Measurements from ENCODE around the gene AXDND1. TPM values are rescaled to one million over a fixed set of nuclear protein-coding genes. Genes with fewer than 3 reads are reported as not detected.
"Not testable (repeated sequence)": the region's sequence is repeated elsewhere in the genome, so short reads cannot be mapped to it uniquely, and the experiment has no call there.

Gene AXDND1
- polyA plus RNA-seq, 3 donors from 2014 or later, result not detected

- H3K27ac Mint-ChIP-seq, result no peak overlapping the region
- H3K9me3 Mint-ChIP-seq, result no peaks in the 10 kb centered on the region
- no peaks in the 10 kb centered on the region for H3K27me3 Mint-ChIP-seq (ENCODE audit: low read depth in 3 of 3)
- H3K36me3 Mint-ChIP-seq, result peaks cover 19 to 44% (median 33%) of the 10 kb centered on the region in 3 donors
- H3K4me3 Mint-ChIP-seq, result no peak overlapping the region
- no peak for DNase-seq
- H3K4me1 Mint-ChIP-seq, result peaks cover 0 to 4% of the 10 kb centered on the region in 2 donors
These were observed 24.9 kb upstream of the AXDND1 start for GRCh38 chr1:179340918-179341317.

GRCh38 chr1:179341943-179342547 lies 23.7 kb upstream of the AXDND1 start:
- peaks cover 19 to 50% (median 36%) of the 10 kb centered on the region in 3 donors for H3K36me3 Mint-ChIP-seq
- DNase-seq, result no peak
- H3K27ac Mint-ChIP-seq, result no peak overlapping the region
- peaks cover 0 to 2% of the 10 kb centered on the region in 2 donors for H3K4me1 Mint-ChIP-seq
- H3K27me3 Mint-ChIP-seq (ENCODE audit: low read depth in 3 of 3), result no peaks in the 10 kb centered on the region
- H3K9me3 Mint-ChIP-seq, result no peaks in the 10 kb centered on the region
- no peak overlapping the region for H3K4me3 Mint-ChIP-seq

GRCh38 chr1:179342740-179343404 lies 22.9 kb upstream of the AXDND1 start:
- DNase-seq, result no peak
- Mint-ChIP-seq H3K36me3 (peaks cover 20 to 56% (median 43%) of the 10 kb centered on the region in 3 donors), H3K27ac (no peak overlapping the region), H3K4me3 (no peak overlapping the region), H3K9me3 (no peaks in the 10 kb centered on the region), H3K27me3 (ENCODE audit: low read depth in 3 of 3) (no peaks in the 10 kb centered on the region), H3K4me1 (no peaks in the 10 kb centered on the region)

- Mint-ChIP-seq H3K27ac (peak overlapping the region in 2 of 6 donors; percentile 29 to 37), H3K36me3 (peaks cover 12 to 46% (median 46%) of the 10 kb centered on the region in 3 donors), H3K27me3 (ENCODE audit: low read depth in 3 of 3) (no peaks in the 10 kb centered on the region), H3K4me1 (peaks cover 14 to 15% of the 10 kb centered on the region in 2 donors), H3K9me3 (no peaks in the 10 kb centered on the region), H3K4me3 (no peak overlapping the region)
- DNase-seq, result no peak
These were observed 14.5 kb upstream of the AXDND1 start for GRCh38 chr1:179351281-179351680.

- peaks cover 0 to 1% (median 0%) of the 10 kb centered on the region in 3 donors for H3K27me3 Mint-ChIP-seq (ENCODE audit: low read depth in 3 of 3)
- peaks cover 12 to 46% (median 44%) of the 10 kb centered on the region in 3 donors for H3K36me3 Mint-ChIP-seq
- peaks cover 14 to 15% of the 10 kb centered on the region in 2 donors for H3K4me1 Mint-ChIP-seq
- H3K9me3 Mint-ChIP-seq, result no peaks in the 10 kb centered on the region
- H3K27ac Mint-ChIP-seq, result no peak overlapping the region
- no peak overlapping the region for H3K4me3 Mint-ChIP-seq
- DNase-seq, result no peak
These were observed 13.5 kb upstream of the AXDND1 start for GRCh38 chr1:179352236-179352635.

- no peak for DNase-seq
- Mint-ChIP-seq H3K4me1 (peaks cover 14 to 15% of the 10 kb centered on the region in 2 donors), H3K4me3 (no peak overlapping the region), H3K27ac (peak overlapping the region in 1 of 6 donors; percentile 28), H3K9me3 (no peaks in the 10 kb centered on the region), H3K36me3 (peaks cover 8 to 36% (median 35%) of the 10 kb centered on the region in 3 donors), H3K27me3 (ENCODE audit: low read depth in 3 of 3) (peaks cover 0 to 1% (median 0%) of the 10 kb centered on the region in 3 donors)
These were observed 12.2 kb upstream of the AXDND1 start for GRCh38 chr1:179353546-179353945.

- DNase-seq, H3K4me3 Mint-ChIP-seq, H3K9me3 Mint-ChIP-seq, H3K36me3 Mint-ChIP-seq: not testable (repeated sequence)
- peaks cover 8 to 16% of the 10 kb centered on the region in 2 donors for H3K4me1 Mint-ChIP-seq
- H3K27ac Mint-ChIP-seq, result peak overlapping the region in 1 of 6 donors; percentile 17
- H3K27me3 Mint-ChIP-seq (ENCODE audit: low read depth in 3 of 3), result peaks cover 6 to 13% (median 10%) of the 10 kb centered on the region in 3 donors
These were observed 4.1 kb upstream of the AXDND1 start for GRCh38 chr1:179361631-179362030.

- H3K27ac Mint-ChIP-seq, result peak overlapping the region; percentile 99 to 100 (median 100)
- no peaks in the 10 kb centered on the region for H3K9me3 Mint-ChIP-seq
- H3K4me1 Mint-ChIP-seq, result peaks cover 8 to 16% of the 10 kb centered on the region in 2 donors
- H3K36me3 Mint-ChIP-seq, result no peaks in the 10 kb centered on the region
- H3K27me3 Mint-ChIP-seq (ENCODE audit: low read depth in 3 of 3), result peaks cover 8 to 14% (median 10%) of the 10 kb centered on the region in 3 donors
- DNase-seq, result no peak
- peak overlapping the region; percentile 95 to 97 (median 96) for H3K4me3 Mint-ChIP-seq
These were observed 476 bp downstream of the AXDND1 start for GRCh38 chr1:179366093-179366800.

- Mint-ChIP-seq H3K27ac (no peak overlapping the region), H3K4me1 (peaks cover 8 to 16% of the 10 kb centered on the region in 2 donors), H3K9me3 (no peaks in the 10 kb centered on the region), H3K36me3 (no peaks in the 10 kb centered on the region), H3K4me3 (no peak overlapping the region), H3K27me3 (ENCODE audit: low read depth in 3 of 3) (peaks cover 8 to 14% (median 10%) of the 10 kb centered on the region in 3 donors)
- peak; percentile 61 to 69 (median 65) for DNase-seq
These were observed 4.1 kb downstream of the AXDND1 start for GRCh38 chr1:179369751-179370341.

GRCh38 chr1:179372160-179372559 lies 6.4 kb downstream of the AXDND1 start:
- H3K4me3 Mint-ChIP-seq, result no peak overlapping the region
- no peaks in the 10 kb centered on the region for H3K9me3 Mint-ChIP-seq
- DNase-seq, result no peak
- H3K27ac Mint-ChIP-seq, result no peak overlapping the region
- H3K27me3 Mint-ChIP-seq (ENCODE audit: low read depth in 3 of 3), result peaks cover 0 to 3% (median under 1%) of the 10 kb centered on the region in 3 donors
- H3K36me3 Mint-ChIP-seq, result no peaks in the 10 kb centered on the region
- H3K4me1 Mint-ChIP-seq, result no peaks in the 10 kb centered on the region

GRCh38 chr1:179376223-179376622 lies 10.5 kb downstream of the AXDND1 start:
- no peaks in the 10 kb centered on the region for H3K36me3 Mint-ChIP-seq
- H3K27ac Mint-ChIP-seq, result no peak overlapping the region
- H3K4me1 Mint-ChIP-seq, result no peaks in the 10 kb centered on the region
- no peaks in the 10 kb centered on the region for H3K9me3 Mint-ChIP-seq
- no peak for DNase-seq
- peaks cover 0 to 3% (median 0%) of the 10 kb centered on the region in 3 donors for H3K27me3 Mint-ChIP-seq (ENCODE audit: low read depth in 3 of 3)
- no peak overlapping the region for H3K4me3 Mint-ChIP-seq

- H3K27ac Mint-ChIP-seq, result no peak overlapping the region
- no peaks in the 10 kb centered on the region for H3K4me1 Mint-ChIP-seq
- H3K4me3 Mint-ChIP-seq, result no peak overlapping the region
- no peaks in the 10 kb centered on the region for H3K36me3 Mint-ChIP-seq
- peaks cover 0 to 3% (median 0%) of the 10 kb centered on the region in 3 donors for H3K27me3 Mint-ChIP-seq (ENCODE audit: low read depth in 3 of 3)
- H3K9me3 Mint-ChIP-seq, result no peaks in the 10 kb centered on the region
- DNase-seq, result no peak
These were observed 14.5 kb downstream of the AXDND1 start for GRCh38 chr1:179380299-179380698.

- no peaks in the 10 kb centered on the region for H3K9me3 Mint-ChIP-seq
- no peaks in the 10 kb centered on the region for H3K4me1 Mint-ChIP-seq
- peaks cover 0 to 6% (median 3%) of the 10 kb centered on the region in 3 donors for H3K27me3 Mint-ChIP-seq (ENCODE audit: low read depth in 3 of 3)
These were observed 18.3 kb downstream of the AXDND1 start for GRCh38 chr1:179384027-179384426.

GRCh38 chr1:179385510-179385909 lies 19.7 kb downstream of the AXDND1 start:
- Mint-ChIP-seq H3K4me1 (no peaks in the 10 kb centered on the region), H3K36me3 (no peaks in the 10 kb centered on the region), H3K4me3 (no peak overlapping the region), H3K27me3 (ENCODE audit: low read depth in 3 of 3) (peaks cover 0 to 6% (median 2%) of the 10 kb centered on the region in 3 donors), H3K27ac (no peak overlapping the region), H3K9me3 (no peaks in the 10 kb centered on the region)
- DNase-seq, result no peak

More at GRCh38 chr1:179384027-179384426, 18.3 kb downstream of the AXDND1 start:
- Mint-ChIP-seq H3K4me3 (no peak overlapping the region), H3K36me3 (no peaks in the 10 kb centered on the region), H3K27ac (no peak overlapping the region)
- DNase-seq, result no peak

Data from immature natural killer cell (primary cell).